GM23338 (cell line): ENCODE data around the gene PDS5A. TPM values are rescaled to one million over a fixed set of nuclear protein-coding genes. Genes with fewer than 3 reads are reported as not detected.

Source experiments
- ATAC-seq: fragments of 200-7000 bp; cut with Tn5 transposase; 3 replicates; pipeline ENCODE4 v1.9.1; 2020
- DNase-seq: peaks from one replicate; pipeline ENCODE4 v3.0.0-alpha.2; 2015; ENCODE audit warnings: low spot score
- H2AFZ ChIP-seq: fragments of 200-600 bp; sonication (generic); 2 replicates; pipeline ENCODE4 v1.8.0; 2016; ENCODE audit warnings: antibody characterized with exemption, mild to moderate bottlenecking, moderate library complexity
- H3F3A ChIP-seq: fragments of 200-600 bp; sonication (generic); replicated peaks from 2 replicates; pipeline ENCODE4 v1.8.0; 2017; ENCODE audit warnings: antibody characterized with exemption, mixed run types, low read depth
- H3K27ac ChIP-seq: fragments of 200-600 bp; sonication (generic); 2 replicates; pipeline ENCODE4 v1.6.1; 2016; ENCODE audit warnings: low read depth
- H3K27me3 ChIP-seq: fragments of 200-600 bp; sonication (generic); 2 replicates; pipeline ENCODE4 v1.8.0; 2016; ENCODE audit warnings: mild to moderate bottlenecking, mixed run types, moderate library complexity; ENCODE audit not compliant: insufficient read depth
- H3K36me3 ChIP-seq: fragments of 200-600 bp; sonication (generic); 2 replicates; pipeline ENCODE4 v1.8.0; 2016; ENCODE audit warnings: mild to moderate bottlenecking; ENCODE audit not compliant: insufficient read depth
- H3K4me1 ChIP-seq: fragments of 200-600 bp; sonication (generic); 2 replicates; pipeline ENCODE4 v1.8.0; 2016; ENCODE audit warnings: mild to moderate bottlenecking, moderate library complexity; ENCODE audit not compliant: insufficient read depth
- H3K4me2 ChIP-seq: fragments of 200-600 bp; sonication (generic); 2 replicates; pipeline ENCODE4 v1.7.1; 2017; ENCODE audit warnings: mixed run types
- H3K4me3 ChIP-seq: fragments of 200-600 bp; sonication (generic); 2 replicates; pipeline ENCODE4 v1.6.1; 2016; ENCODE audit warnings: mixed run types
- H3K79me2 ChIP-seq: fragments of 200-600 bp; sonication (generic); replicated peaks from 2 replicates; pipeline ENCODE4 v1.8.0; 2017; ENCODE audit warnings: mild to moderate bottlenecking; ENCODE audit not compliant: insufficient read depth
- H3K9me2 ChIP-seq: fragments of 200-600 bp; sonication (generic); 2 replicates; pipeline ENCODE4 v1.8.0; 2017; ENCODE audit not compliant: insufficient read depth
- H4K20me1 ChIP-seq: fragments of 200-600 bp; sonication (generic); replicated peaks from 2 replicates; pipeline ENCODE4 v1.8.0; 2017; ENCODE audit warnings: mild to moderate bottlenecking; ENCODE audit not compliant: insufficient read depth
- H3K27ac Mint-ChIP-seq: 2 replicates; pipeline ENCODE4 v1.8.0; 2020; ENCODE audit warnings: inconsistent platforms, mild to moderate bottlenecking, moderate library complexity, mixed read lengths
- H3K27me3 Mint-ChIP-seq: 3 replicates; pipeline ENCODE4 v1.8.0; 2022; ENCODE audit warnings: low read depth, mild to moderate bottlenecking, moderate library complexity, mixed read lengths, inconsistent platforms; ENCODE audit not compliant: insufficient read depth, poor library complexity
- H3K36me3 Mint-ChIP-seq: 3 replicates; pipeline ENCODE4 v1.8.0; 2021; ENCODE audit warnings: low read depth, mild to moderate bottlenecking, inconsistent platforms, moderate library complexity, mixed read lengths
- H3K4me1 Mint-ChIP-seq: 3 replicates; pipeline ENCODE4 v1.8.0; 2020; ENCODE audit warnings: mild to moderate bottlenecking, inconsistent platforms, mixed read lengths
- H3K4me3 Mint-ChIP-seq: 3 replicates; pipeline ENCODE4 v1.8.0; 2021; ENCODE audit warnings: moderate library complexity, mild to moderate bottlenecking, inconsistent platforms, mixed read lengths
- H3K9me3 Mint-ChIP-seq: 3 replicates; pipeline ENCODE4 v1.8.0; 2020; ENCODE audit warnings: moderate library complexity, mild to moderate bottlenecking, inconsistent platforms, mixed read lengths
- CREB1 ChIP-seq: fragments of 250-450 bp; sonication (Bioruptor Pico); IDR thresholded peaks from 2 replicates; pipeline ENCODE4 v1.5.0; 2020; ENCODE audit warnings: low read depth, mild to moderate bottlenecking, moderate library complexity
- EZH2 ChIP-seq: fragments of 200-600 bp; sonication (generic); IDR thresholded peaks from one replicate; pipeline ENCODE4 v1.8.0; 2017; ENCODE audit warnings: antibody characterized with exemption, mild to moderate bottlenecking, low read depth; ENCODE audit not compliant: unreplicated experiment
- POLR2AphosphoS5 ChIP-seq: IDR thresholded peaks from 2 replicates; pipeline ENCODE4 v1.6.1; 2016; ENCODE audit warnings: antibody characterized with exemption, low read depth
- long read RNA-seq: library from polyadenylated mRNA; unstranded; transcript quantifications from one replicate; pipeline ENCODE4 v2.0.0, GENCODE V29; 2020; ENCODE audit not compliant: unreplicated experiment
- polyA plus RNA-seq: library from polyadenylated mRNA; unstranded; fragments of >200 nt; fragmentation: Nextera tagmentation; extraction: Ambion mirVana; gene quantifications from 2 replicates; pipeline ENCODE4 v1.2.1, GENCODE V29; 2016
- total RNA-seq: library from RNA; depleted of rRNA; stranded (reverse); fragments of >200 nt; shearing (Covaris generic); gene quantifications from 2 replicates; pipeline ENCODE4 v1.2.3, GENCODE V29; 2014; rRNA removed
- TF ChIP-seq, protein P1 (sequence below): fragments of 250-450 bp; sonication (Bioruptor Pico); IDR thresholded peaks from 2 replicates; pipeline ENCODE4 v1.5.0; 2020; ENCODE audit warnings: mild to moderate bottlenecking, moderate library complexity
- TF ChIP-seq, protein P2 (sequence below): IDR thresholded peaks from one replicate; pipeline ENCODE4 v1.6.1; 2018; ENCODE audit warnings: antibody characterized with exemption; ENCODE audit not compliant: unreplicated experiment
- TF ChIP-seq, protein P3 (sequence below), 2 experiments: fragments of 200-600 bp in 1 of 2; sonication (generic) in 1 of 2; conservative IDR thresholded peaks; 2 replicates each; pipeline versions ENCODE4 v1.5.1 to v1.6.1; 2016 to 2017; ENCODE audit warnings: antibody characterized with exemption in 2 of 2, low read depth in 2 of 2, mild to moderate bottlenecking in 2 of 2, moderate library complexity in 1 of 2

PDS5A gene, protein sequence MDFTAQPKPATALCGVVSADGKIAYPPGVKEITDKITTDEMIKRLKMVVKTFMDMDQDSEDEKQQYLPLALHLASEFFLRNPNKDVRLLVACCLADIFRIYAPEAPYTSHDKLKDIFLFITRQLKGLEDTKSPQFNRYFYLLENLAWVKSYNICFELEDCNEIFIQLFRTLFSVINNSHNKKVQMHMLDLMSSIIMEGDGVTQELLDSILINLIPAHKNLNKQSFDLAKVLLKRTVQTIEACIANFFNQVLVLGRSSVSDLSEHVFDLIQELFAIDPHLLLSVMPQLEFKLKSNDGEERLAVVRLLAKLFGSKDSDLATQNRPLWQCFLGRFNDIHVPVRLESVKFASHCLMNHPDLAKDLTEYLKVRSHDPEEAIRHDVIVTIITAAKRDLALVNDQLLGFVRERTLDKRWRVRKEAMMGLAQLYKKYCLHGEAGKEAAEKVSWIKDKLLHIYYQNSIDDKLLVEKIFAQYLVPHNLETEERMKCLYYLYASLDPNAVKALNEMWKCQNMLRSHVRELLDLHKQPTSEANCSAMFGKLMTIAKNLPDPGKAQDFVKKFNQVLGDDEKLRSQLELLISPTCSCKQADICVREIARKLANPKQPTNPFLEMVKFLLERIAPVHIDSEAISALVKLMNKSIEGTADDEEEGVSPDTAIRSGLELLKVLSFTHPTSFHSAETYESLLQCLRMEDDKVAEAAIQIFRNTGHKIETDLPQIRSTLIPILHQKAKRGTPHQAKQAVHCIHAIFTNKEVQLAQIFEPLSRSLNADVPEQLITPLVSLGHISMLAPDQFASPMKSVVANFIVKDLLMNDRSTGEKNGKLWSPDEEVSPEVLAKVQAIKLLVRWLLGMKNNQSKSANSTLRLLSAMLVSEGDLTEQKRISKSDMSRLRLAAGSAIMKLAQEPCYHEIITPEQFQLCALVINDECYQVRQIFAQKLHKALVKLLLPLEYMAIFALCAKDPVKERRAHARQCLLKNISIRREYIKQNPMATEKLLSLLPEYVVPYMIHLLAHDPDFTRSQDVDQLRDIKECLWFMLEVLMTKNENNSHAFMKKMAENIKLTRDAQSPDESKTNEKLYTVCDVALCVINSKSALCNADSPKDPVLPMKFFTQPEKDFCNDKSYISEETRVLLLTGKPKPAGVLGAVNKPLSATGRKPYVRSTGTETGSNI (N-terminal part only)
- total RNA-seq (72.4 and 91.9 TPM in 2 replicates), polyA plus RNA-seq (20.1 and 22.1 TPM in 2 replicates)
- long read RNA-seq, partial matches to known transcripts, result 2 of 4 reads
- long read RNA-seq, other reads (novel, unspliced or antisense), result 0 of 4 reads

DNA sequence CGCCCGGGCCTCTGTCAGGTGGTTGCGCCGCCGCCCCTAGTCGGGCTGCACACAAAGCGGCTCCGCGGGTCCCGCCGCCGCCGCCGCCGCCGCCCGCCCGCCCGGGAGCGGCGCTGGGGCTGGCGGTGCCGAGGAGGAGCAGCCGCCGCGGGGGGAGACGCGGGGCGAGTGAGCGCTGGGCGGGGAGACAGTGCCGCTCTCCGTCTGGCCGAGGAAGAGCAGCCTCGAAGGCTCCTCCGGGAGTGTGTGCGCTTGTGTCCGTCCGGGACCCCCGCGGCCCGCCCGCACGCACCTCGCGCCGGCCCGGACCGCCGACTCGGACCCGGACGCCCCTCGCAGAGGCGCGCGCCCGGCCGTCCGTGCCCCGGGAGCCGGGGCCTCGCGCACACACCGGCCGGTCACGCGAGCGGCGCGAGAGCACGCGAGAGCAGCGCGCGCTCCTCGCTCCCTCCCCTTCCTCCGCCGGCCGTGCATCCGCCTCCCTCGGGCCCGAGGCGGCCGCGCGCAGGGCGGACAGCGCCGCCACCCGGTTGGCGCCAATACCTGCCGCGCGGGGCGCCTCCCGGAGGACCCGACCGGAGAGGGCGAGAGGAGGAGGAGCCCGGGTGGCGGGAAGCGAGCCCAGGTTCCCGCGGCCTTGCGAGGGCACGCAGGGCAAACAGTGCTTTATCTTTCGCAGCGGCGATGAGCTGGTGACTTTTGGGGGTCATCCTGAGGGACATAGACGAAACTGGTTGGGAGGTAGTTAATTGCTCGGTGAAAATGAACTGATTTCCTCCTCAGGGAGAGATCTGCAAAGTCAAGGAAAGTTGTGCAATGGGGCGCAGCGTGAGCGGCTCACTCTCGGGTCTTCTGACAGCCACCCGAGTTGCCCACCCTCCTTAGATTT, at the start of gene PDS5A:
Gene PDS5A, minus strand, starts transcription at position 423 of the 889 bp plus-strand sequence. CDS start 1,334 bp downstream, outside the sequence.
- peak within 1 kb of the TSS; percentile 97 for H3K27ac ChIP-seq
- no peaks in the 10 kb centered on the region for H3K27me3 ChIP-seq
- ATAC-seq (peak; percentile 81), DNase-seq (peak; percentile 94)
- Mint-ChIP-seq H3K4me3 (peak within 1 kb of the TSS; percentile 87), H3K27ac (peak within 1 kb of the TSS; percentile 92), H3K9me3 (no peaks in the 10 kb centered on the region), H3K4me1 (peaks cover 14% of the 10 kb centered on the region), H3K27me3 (peaks cover 11% of the 10 kb centered on the region), H3K36me3 (peaks cover 35% of the 10 kb centered on the region)
- H2AFZ ChIP-seq, result peak within 1 kb of the TSS; percentile 100
- H3K4me3 ChIP-seq, result peak within 1 kb of the TSS; percentile 93
- peak within 1 kb of the TSS; percentile 91 for H3K4me2 ChIP-seq
- no peaks in the 10 kb centered on the region for H3K9me2 ChIP-seq
- 0 out of 2 replicates have a peak, but pooled peaks cover 3% of the 10 kb centered on the region for H3F3A ChIP-seq
- H3K79me2 ChIP-seq, result peaks cover 42% of the 10 kb centered on the region
- peaks cover 26% of the 10 kb centered on the region for H3K36me3 ChIP-seq
- H3K4me1 ChIP-seq, result 0 out of 2 replicates have a peak, but pooled peaks cover 7% of the 10 kb centered on the region
- H4K20me1 ChIP-seq, result peaks cover 26% of the 10 kb centered on the region
- TF ChIP-seq, protein P1, sequence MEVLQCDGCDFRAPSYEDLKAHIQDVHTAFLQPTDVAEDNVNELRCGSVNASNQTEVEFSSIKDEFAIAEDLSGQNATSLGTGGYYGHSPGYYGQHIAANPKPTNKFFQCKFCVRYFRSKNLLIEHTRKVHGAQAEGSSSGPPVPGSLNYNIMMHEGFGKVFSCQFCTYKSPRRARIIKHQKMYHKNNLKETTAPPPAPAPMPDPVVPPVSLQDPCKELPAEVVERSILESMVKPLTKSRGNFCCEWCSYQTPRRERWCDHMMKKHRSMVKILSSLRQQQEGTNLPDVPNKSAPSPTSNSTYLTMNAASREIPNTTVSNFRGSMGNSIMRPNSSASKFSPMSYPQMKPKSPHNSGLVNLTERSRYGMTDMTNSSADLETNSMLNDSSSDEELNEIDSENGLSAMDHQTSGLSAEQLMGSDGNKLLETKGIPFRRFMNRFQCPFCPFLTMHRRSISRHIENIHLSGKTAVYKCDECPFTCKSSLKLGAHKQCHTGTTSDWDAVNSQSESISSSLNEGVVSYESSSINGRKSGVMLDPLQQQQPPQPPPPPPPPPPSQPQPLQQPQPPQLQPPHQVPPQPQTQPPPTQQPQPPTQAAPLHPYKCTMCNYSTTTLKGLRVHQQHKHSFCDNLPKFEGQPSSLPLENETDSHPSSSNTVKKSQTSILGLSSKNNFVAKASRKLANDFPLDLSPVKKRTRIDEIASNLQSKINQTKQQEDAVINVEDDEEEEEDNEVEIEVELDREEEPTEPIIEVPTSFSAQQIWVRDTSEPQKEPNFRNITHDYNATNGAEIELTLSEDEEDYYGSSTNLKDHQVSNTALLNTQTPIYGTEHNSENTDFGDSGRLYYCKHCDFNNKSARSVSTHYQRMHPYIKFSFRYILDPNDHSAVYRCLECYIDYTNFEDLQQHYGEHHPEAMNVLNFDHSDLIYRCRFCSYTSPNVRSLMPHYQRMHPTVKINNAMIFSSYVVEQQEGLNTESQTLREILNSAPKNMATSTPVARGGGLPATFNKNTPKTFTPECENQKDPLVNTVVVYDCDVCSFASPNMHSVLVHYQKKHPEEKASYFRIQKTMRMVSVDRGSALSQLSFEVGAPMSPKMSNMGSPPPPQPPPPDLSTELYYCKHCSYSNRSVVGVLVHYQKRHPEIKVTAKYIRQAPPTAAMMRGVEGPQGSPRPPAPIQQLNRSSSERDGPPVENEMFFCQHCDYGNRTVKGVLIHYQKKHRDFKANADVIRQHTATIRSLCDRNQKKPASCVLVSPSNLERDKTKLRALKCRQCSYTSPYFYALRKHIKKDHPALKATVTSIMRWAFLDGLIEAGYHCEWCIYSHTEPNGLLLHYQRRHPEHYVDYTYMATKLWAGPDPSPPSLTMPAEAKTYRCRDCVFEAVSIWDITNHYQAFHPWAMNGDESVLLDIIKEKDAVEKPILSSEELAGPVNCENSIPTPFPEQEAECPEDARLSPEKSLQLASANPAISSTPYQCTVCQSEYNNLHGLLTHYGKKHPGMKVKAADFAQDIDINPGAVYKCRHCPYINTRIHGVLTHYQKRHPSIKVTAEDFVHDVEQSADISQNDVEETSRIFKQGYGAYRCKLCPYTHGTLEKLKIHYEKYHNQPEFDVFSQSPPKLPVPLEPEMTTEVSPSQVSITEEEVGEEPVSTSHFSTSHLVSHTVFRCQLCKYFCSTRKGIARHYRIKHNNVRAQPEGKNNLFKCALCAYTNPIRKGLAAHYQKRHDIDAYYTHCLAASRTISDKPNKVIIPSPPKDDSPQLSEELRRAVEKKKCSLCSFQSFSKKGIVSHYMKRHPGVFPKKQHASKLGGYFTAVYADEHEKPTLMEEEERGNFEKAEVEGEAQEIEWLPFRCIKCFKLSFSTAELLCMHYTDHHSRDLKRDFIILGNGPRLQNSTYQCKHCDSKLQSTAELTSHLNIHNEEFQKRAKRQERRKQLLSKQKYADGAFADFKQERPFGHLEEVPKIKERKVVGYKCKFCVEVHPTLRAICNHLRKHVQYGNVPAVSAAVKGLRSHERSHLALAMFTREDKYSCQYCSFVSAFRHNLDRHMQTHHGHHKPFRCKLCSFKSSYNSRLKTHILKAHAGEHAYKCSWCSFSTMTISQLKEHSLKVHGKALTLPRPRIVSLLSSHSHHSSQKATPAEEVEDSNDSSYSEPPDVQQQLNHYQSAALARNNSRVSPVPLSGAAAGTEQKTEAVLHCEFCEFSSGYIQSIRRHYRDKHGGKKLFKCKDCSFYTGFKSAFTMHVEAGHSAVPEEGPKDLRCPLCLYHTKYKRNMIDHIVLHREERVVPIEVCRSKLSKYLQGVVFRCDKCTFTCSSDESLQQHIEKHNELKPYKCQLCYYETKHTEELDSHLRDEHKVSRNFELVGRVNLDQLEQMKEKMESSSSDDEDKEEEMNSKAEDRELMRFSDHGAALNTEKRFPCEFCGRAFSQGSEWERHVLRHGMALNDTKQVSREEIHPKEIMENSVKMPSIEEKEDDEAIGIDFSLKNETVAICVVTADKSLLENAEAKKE (CRISPR knock-in tag), result no peak
- TF ChIP-seq CREB1 (CRISPR knock-in tag) (0 out of 2 replicates have a peak, but pooled peaks have one; percentile 35), EZH2 (no peak), POLR2AphosphoS5 (peak; percentile 56)
- TF ChIP-seq, protein P2, sequence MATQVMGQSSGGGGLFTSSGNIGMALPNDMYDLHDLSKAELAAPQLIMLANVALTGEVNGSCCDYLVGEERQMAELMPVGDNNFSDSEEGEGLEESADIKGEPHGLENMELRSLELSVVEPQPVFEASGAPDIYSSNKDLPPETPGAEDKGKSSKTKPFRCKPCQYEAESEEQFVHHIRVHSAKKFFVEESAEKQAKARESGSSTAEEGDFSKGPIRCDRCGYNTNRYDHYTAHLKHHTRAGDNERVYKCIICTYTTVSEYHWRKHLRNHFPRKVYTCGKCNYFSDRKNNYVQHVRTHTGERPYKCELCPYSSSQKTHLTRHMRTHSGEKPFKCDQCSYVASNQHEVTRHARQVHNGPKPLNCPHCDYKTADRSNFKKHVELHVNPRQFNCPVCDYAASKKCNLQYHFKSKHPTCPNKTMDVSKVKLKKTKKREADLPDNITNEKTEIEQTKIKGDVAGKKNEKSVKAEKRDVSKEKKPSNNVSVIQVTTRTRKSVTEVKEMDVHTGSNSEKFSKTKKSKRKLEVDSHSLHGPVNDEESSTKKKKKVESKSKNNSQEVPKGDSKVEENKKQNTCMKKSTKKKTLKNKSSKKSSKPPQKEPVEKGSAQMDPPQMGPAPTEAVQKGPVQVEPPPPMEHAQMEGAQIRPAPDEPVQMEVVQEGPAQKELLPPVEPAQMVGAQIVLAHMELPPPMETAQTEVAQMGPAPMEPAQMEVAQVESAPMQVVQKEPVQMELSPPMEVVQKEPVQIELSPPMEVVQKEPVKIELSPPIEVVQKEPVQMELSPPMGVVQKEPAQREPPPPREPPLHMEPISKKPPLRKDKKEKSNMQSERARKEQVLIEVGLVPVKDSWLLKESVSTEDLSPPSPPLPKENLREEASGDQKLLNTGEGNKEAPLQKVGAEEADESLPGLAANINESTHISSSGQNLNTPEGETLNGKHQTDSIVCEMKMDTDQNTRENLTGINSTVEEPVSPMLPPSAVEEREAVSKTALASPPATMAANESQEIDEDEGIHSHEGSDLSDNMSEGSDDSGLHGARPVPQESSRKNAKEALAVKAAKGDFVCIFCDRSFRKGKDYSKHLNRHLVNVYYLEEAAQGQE, result peak; percentile 9
- TF ChIP-seq, protein P3, sequence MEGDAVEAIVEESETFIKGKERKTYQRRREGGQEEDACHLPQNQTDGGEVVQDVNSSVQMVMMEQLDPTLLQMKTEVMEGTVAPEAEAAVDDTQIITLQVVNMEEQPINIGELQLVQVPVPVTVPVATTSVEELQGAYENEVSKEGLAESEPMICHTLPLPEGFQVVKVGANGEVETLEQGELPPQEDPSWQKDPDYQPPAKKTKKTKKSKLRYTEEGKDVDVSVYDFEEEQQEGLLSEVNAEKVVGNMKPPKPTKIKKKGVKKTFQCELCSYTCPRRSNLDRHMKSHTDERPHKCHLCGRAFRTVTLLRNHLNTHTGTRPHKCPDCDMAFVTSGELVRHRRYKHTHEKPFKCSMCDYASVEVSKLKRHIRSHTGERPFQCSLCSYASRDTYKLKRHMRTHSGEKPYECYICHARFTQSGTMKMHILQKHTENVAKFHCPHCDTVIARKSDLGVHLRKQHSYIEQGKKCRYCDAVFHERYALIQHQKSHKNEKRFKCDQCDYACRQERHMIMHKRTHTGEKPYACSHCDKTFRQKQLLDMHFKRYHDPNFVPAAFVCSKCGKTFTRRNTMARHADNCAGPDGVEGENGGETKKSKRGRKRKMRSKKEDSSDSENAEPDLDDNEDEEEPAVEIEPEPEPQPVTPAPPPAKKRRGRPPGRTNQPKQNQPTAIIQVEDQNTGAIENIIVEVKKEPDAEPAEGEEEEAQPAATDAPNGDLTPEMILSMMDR (conservative IDR thresholded peaks at IDR 0.05; ENCODE audit: low read depth in 2 of 2), result peak; percentile 55 to 92
